Stimulated activated memory B cell treated with anti-CD40 and anti-IgM and Interleukin-4, amounts not matched to agents 10 μg/mL and 1 μg/mL and 100 μg/mL, for 72 hours (primary cell): ENCODE data around the gene TTC6.
"Not testable (repeated sequence)": the region's sequence is repeated elsewhere in the genome, so short reads cannot be mapped to it uniquely, and the experiment has no call there.

Experiments used
- ATAC-seq: fragments of 150-1000 bp; cut with Tn5 transposase; 2 replicates; pipeline ENCODE4 v1.10.0; 2021
- H3K27ac Mint-ChIP-seq: one replicate; pipeline ENCODE4 v1.8.0; 2022; ENCODE audit warnings: mild to moderate bottlenecking, mixed read lengths
- H3K27me3 Mint-ChIP-seq: one replicate; pipeline ENCODE4 v1.8.0; 2022; ENCODE audit warnings: mixed read lengths
- H3K36me3 Mint-ChIP-seq: one replicate; pipeline ENCODE4 v1.8.0; 2022; ENCODE audit warnings: mixed read lengths
- H3K4me1 Mint-ChIP-seq: one replicate; pipeline ENCODE4 v1.8.0; 2022; ENCODE audit warnings: mixed read lengths
- H3K4me3 Mint-ChIP-seq: one replicate; pipeline ENCODE4 v1.8.0; 2022; ENCODE audit warnings: mild to moderate bottlenecking, moderate library complexity, mixed read lengths
- H3K9me3 Mint-ChIP-seq: one replicate; pipeline ENCODE4 v1.8.0; 2022; ENCODE audit warnings: mixed read lengths

TTC6 gene

GRCh38 chr14:37594971-37595808, at the start of gene TTC6, which contains the start of gene FOXA1:
TSS of gene TTC6 (plus strand) at chr14:37595629. CDS start at chr14:37622065, 26,436 bp downstream.
TSS of gene FOXA1 (minus strand) at chr14:37595249. CDS start at chr14:37594972, 277 bp downstream.
- no peak for ATAC-seq
- H3K9me3 Mint-ChIP-seq: no peaks in the 10 kb centered on the region
- H3K27ac Mint-ChIP-seq: no peak within 1 kb of the TSS
- H3K4me3 Mint-ChIP-seq: peak within 1 kb of the TSS; percentile 29
- H3K4me1 Mint-ChIP-seq: peaks cover 9% of the 10 kb centered on the region
- H3K36me3 Mint-ChIP-seq: no peaks in the 10 kb centered on the region
- peaks cover 87% of the 10 kb centered on the region for H3K27me3 Mint-ChIP-seq

GRCh38 chr14:37546621-37547447, 48.6 kb upstream of the TTC6 start:
- H3K27ac Mint-ChIP-seq: no peak overlapping the region
- no peaks in the 10 kb centered on the region for H3K4me1 Mint-ChIP-seq
- no peak for ATAC-seq
- no peak overlapping the region for H3K4me3 Mint-ChIP-seq
- H3K27me3 Mint-ChIP-seq: no peaks in the 10 kb centered on the region
- H3K36me3 Mint-ChIP-seq: no peaks in the 10 kb centered on the region
- H3K9me3 Mint-ChIP-seq: no peaks in the 10 kb centered on the region

GRCh38 chr14:37550511-37550910, 44.9 kb upstream of the TTC6 start:
- H3K4me1 Mint-ChIP-seq: no peaks in the 10 kb centered on the region
- no peaks in the 10 kb centered on the region for H3K36me3 Mint-ChIP-seq
- no peak overlapping the region for H3K4me3 Mint-ChIP-seq
- H3K27me3 Mint-ChIP-seq: no peaks in the 10 kb centered on the region
- no peak overlapping the region for H3K27ac Mint-ChIP-seq
- peaks cover 12% of the 10 kb centered on the region for H3K9me3 Mint-ChIP-seq
- ATAC-seq: no peak

GRCh38 chr14:37551119-37551518, 44.3 kb upstream of the TTC6 start:
- peaks cover 12% of the 10 kb centered on the region for H3K9me3 Mint-ChIP-seq
- H3K27ac Mint-ChIP-seq: no peak overlapping the region
- no peak overlapping the region for H3K4me3 Mint-ChIP-seq
- no peaks in the 10 kb centered on the region for H3K27me3 Mint-ChIP-seq
- no peak for ATAC-seq
- H3K36me3 Mint-ChIP-seq: no peaks in the 10 kb centered on the region
- no peaks in the 10 kb centered on the region for H3K4me1 Mint-ChIP-seq

- no peaks in the 10 kb centered on the region for H3K27me3 Mint-ChIP-seq
- no peak for ATAC-seq
- no peak overlapping the region for H3K27ac Mint-ChIP-seq
- no peak overlapping the region for H3K4me3 Mint-ChIP-seq
- no peaks in the 10 kb centered on the region for H3K36me3 Mint-ChIP-seq
- no peaks in the 10 kb centered on the region for H3K4me1 Mint-ChIP-seq
- H3K9me3 Mint-ChIP-seq: peaks cover 18% of the 10 kb centered on the region
Measured at GRCh38 chr14:37553935-37554550, 41.4 kb upstream of the TTC6 start.

- H3K9me3 Mint-ChIP-seq: peaks cover 18% of the 10 kb centered on the region
Measured at GRCh38 chr14:37555596-37555995, 39.8 kb upstream of the TTC6 start.

GRCh38 chr14:37558740-37559139, 36.7 kb upstream of the TTC6 start:
- Mint-ChIP-seq H3K4me1 (no peaks in the 10 kb centered on the region), H3K9me3 (peaks cover 10% of the 10 kb centered on the region), H3K36me3 (no peaks in the 10 kb centered on the region), H3K27me3 (no peaks in the 10 kb centered on the region), H3K4me3 (no peak overlapping the region), H3K27ac (no peak overlapping the region)
- ATAC-seq: no peak

More at GRCh38 chr14:37555596-37555995, 39.8 kb upstream of the TTC6 start:
- H3K27ac Mint-ChIP-seq, H3K36me3 Mint-ChIP-seq, H3K4me1 Mint-ChIP-seq, H3K4me3 Mint-ChIP-seq, H3K27me3 Mint-ChIP-seq, ATAC-seq: not testable (repeated sequence)

GRCh38 chr14:37559386-37559785, 36.0 kb upstream of the TTC6 start:
- H3K27me3 Mint-ChIP-seq: no peaks in the 10 kb centered on the region
- peaks cover 6% of the 10 kb centered on the region for H3K9me3 Mint-ChIP-seq
- no peaks in the 10 kb centered on the region for H3K36me3 Mint-ChIP-seq
- no peaks in the 10 kb centered on the region for H3K4me1 Mint-ChIP-seq
- no peak overlapping the region for H3K4me3 Mint-ChIP-seq
- no peak for ATAC-seq
- H3K27ac Mint-ChIP-seq: no peak overlapping the region

GRCh38 chr14:37563189-37563588, 32.2 kb upstream of the TTC6 start:
- Mint-ChIP-seq H3K36me3 (no peaks in the 10 kb centered on the region), H3K4me3 (no peak overlapping the region), H3K9me3 (no peaks in the 10 kb centered on the region), H3K4me1 (no peaks in the 10 kb centered on the region), H3K27me3 (no peaks in the 10 kb centered on the region), H3K27ac (no peak overlapping the region)
- ATAC-seq: no peak

GRCh38 chr14:37565550-37565949, 29.9 kb upstream of the TTC6 start:
- no peaks in the 10 kb centered on the region for H3K27me3 Mint-ChIP-seq

GRCh38 chr14:37566811-37567371, 28.5 kb upstream of the TTC6 start:
- H3K4me1 Mint-ChIP-seq: no peaks in the 10 kb centered on the region
- H3K27me3 Mint-ChIP-seq: no peaks in the 10 kb centered on the region
- no peak overlapping the region for H3K4me3 Mint-ChIP-seq
- no peaks in the 10 kb centered on the region for H3K36me3 Mint-ChIP-seq
- H3K27ac Mint-ChIP-seq: no peak overlapping the region
- H3K9me3 Mint-ChIP-seq: no peaks in the 10 kb centered on the region
- ATAC-seq: no peak

More at GRCh38 chr14:37565550-37565949, 29.9 kb upstream of the TTC6 start:
- no peak for ATAC-seq
- H3K4me1 Mint-ChIP-seq: no peaks in the 10 kb centered on the region
- H3K4me3 Mint-ChIP-seq: no peak overlapping the region
- H3K36me3 Mint-ChIP-seq: no peaks in the 10 kb centered on the region
- H3K27ac Mint-ChIP-seq: no peak overlapping the region
- H3K9me3 Mint-ChIP-seq: no peaks in the 10 kb centered on the region

GRCh38 chr14:37569729-37570128, 25.7 kb upstream of the TTC6 start:
- no peak for ATAC-seq
- Mint-ChIP-seq H3K9me3 (peaks cover 3% of the 10 kb centered on the region), H3K27ac (no peak overlapping the region), H3K4me1 (no peaks in the 10 kb centered on the region), H3K36me3 (no peaks in the 10 kb centered on the region), H3K4me3 (no peak overlapping the region), H3K27me3 (no peaks in the 10 kb centered on the region)

GRCh38 chr14:37571391-37571790, 24.0 kb upstream of the TTC6 start:
- H3K4me1 Mint-ChIP-seq: no peaks in the 10 kb centered on the region
- no peak overlapping the region for H3K27ac Mint-ChIP-seq
- H3K9me3 Mint-ChIP-seq: peaks cover 3% of the 10 kb centered on the region
- no peak for ATAC-seq
- no peaks in the 10 kb centered on the region for H3K36me3 Mint-ChIP-seq
- no peaks in the 10 kb centered on the region for H3K27me3 Mint-ChIP-seq
- no peak overlapping the region for H3K4me3 Mint-ChIP-seq

GRCh38 chr14:37573356-37573755, 22.1 kb upstream of the TTC6 start:
- no peak overlapping the region for H3K4me3 Mint-ChIP-seq
- no peaks in the 10 kb centered on the region for H3K27me3 Mint-ChIP-seq

GRCh38 chr14:37579274-37579673, 16.2 kb upstream of the TTC6 start:
- H3K4me1 Mint-ChIP-seq: no peaks in the 10 kb centered on the region
- no peaks in the 10 kb centered on the region for H3K36me3 Mint-ChIP-seq
- H3K9me3 Mint-ChIP-seq: peaks cover 3% of the 10 kb centered on the region
- no peak for ATAC-seq
- H3K4me3 Mint-ChIP-seq: no peak overlapping the region
- no peaks in the 10 kb centered on the region for H3K27me3 Mint-ChIP-seq
- no peak overlapping the region for H3K27ac Mint-ChIP-seq

More at GRCh38 chr14:37573356-37573755, 22.1 kb upstream of the TTC6 start:
- ATAC-seq: no peak
- Mint-ChIP-seq H3K27ac (no peak overlapping the region), H3K36me3 (no peaks in the 10 kb centered on the region), H3K9me3 (peaks cover 5% of the 10 kb centered on the region), H3K4me1 (no peaks in the 10 kb centered on the region)
